Measurements from ENCODE around the gene SLC41A1. TPM values are rescaled to one million over a fixed set of nuclear protein-coding genes. Genes with fewer than 3 reads are reported as not detected.

Gene SLC41A1
- total RNA-seq, 6 donors from 2014 or later = 17.8 to 35.1 (median 27.3) TPM

DNA sequence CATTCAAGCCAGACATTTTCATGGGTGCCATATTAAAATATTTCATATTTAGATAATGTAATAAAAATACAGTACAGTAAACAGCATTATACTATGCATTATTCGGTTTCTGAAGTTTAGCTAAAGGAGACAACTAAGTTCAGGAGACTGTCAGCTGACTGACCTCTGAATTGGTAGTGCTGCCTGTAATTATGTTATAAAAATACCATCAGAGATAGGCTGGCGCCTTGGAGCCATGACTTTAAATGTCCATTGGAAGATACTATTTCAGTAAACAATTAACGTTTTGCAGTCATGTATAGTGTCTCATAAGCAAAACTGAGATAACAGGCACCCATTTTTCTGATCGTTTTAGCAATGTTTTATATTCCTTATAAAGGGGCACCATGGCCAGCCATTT, 26.4 kb downstream of the SLC41A1 start:
- Histone ChIP-seq H3K27ac (no peak overlapping the region), H3K9me3 (no peaks in the 10 kb centered on the region), H3K36me3 (peaks cover 0 to 21% (median 0%) of the 10 kb centered on the region in 4 donors), H3K27me3 (peaks cover 0 to 2% (median 0%) of the 10 kb centered on the region in 4 donors), H3K4me3 (no peak overlapping the region), H3K4me1 (no peaks in the 10 kb centered on the region)
- no peak for ATAC-seq (ENCODE audit: low FRiP score in 2 of 2)
- 63 to 69% methylated on average over 4 of the region's 4 CpGs for WGBS, 2 donors
- no peak for TF ChIP-seq POLR2A (IDR thresholded peaks at IDR 0.05)
- DNase-seq = no peak

DNA sequence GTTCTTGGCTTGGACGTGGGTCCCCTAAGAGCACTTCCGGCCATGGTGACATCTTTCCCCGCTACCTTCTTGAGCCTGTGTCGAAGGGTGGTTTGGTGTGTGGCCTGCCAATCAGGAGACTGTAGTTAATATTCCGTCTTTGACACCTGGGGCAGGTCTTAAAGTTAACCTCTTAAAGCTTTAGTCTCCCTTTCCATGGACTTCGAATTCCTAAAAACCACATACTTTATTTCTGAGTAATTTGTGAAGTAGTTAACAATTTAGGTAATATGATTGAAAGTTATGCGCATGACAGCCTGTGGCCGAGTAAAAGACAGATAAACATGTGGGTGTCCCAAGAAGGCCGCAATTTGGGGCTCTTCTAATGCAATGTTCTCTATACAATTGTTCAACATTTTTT, 27.6 kb downstream of the SLC41A1 start:
- Histone ChIP-seq H3K27me3 (peaks cover 0 to 2% (median 0%) of the 10 kb centered on the region in 4 donors), H3K4me3 (no peak overlapping the region), H3K4me1 (no peaks in the 10 kb centered on the region), H3K36me3 (peaks cover 0 to 10% (median 0%) of the 10 kb centered on the region in 4 donors), H3K9me3 (no peaks in the 10 kb centered on the region), H3K27ac (no peak overlapping the region)
- TF ChIP-seq EP300 (IDR thresholded peaks at IDR 0.05) (no peak), POLR2AphosphoS5 (IDR thresholded peaks at IDR 0.05) (no peak), POLR2A (IDR thresholded peaks at IDR 0.05) (no peak)
- TF ChIP-seq, protein P1, sequence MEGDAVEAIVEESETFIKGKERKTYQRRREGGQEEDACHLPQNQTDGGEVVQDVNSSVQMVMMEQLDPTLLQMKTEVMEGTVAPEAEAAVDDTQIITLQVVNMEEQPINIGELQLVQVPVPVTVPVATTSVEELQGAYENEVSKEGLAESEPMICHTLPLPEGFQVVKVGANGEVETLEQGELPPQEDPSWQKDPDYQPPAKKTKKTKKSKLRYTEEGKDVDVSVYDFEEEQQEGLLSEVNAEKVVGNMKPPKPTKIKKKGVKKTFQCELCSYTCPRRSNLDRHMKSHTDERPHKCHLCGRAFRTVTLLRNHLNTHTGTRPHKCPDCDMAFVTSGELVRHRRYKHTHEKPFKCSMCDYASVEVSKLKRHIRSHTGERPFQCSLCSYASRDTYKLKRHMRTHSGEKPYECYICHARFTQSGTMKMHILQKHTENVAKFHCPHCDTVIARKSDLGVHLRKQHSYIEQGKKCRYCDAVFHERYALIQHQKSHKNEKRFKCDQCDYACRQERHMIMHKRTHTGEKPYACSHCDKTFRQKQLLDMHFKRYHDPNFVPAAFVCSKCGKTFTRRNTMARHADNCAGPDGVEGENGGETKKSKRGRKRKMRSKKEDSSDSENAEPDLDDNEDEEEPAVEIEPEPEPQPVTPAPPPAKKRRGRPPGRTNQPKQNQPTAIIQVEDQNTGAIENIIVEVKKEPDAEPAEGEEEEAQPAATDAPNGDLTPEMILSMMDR (IDR thresholded peaks at IDR 0.05) = no peak
- 93 to 95% methylated on average over 9 of the region's 9 CpGs for WGBS, 2 donors
- ATAC-seq (ENCODE audit: low FRiP score in 2 of 2) = no peak
- DNase-seq = no peak

DNA sequence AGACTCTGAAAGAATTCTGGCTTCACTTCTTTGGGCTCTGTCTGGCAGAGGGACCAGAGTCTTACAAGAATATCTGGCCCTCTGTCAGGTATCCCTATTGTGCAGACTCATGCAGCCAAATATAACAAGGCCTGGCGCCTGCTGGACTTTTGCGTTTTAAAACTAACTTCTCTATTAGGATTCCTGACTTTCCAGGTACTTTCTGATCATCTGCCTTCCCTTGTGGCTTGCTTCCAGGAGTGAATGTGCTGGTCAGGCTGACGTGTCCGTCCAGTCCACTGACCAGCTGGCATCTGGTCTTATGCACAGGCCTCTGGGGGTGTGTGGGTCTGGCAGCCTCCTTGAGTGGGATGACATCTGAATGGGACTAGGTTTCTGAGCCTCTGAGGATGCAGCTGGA, 29.1 kb downstream of the SLC41A1 start:
- DNase-seq = no peak
- no peak for ATAC-seq (ENCODE audit: low FRiP score in 2 of 2)
- Histone ChIP-seq H3K36me3 (no peaks in the 10 kb centered on the region), H3K9me3 (no peaks in the 10 kb centered on the region), H3K4me3 (no peak overlapping the region), H3K27me3 (peaks cover 0 to 2% (median 0%) of the 10 kb centered on the region in 4 donors), H3K27ac (no peak overlapping the region), H3K4me1 (no peaks in the 10 kb centered on the region)
- 50 to 86% methylated on average over 4 of the region's 4 CpGs for WGBS, 2 donors
- TF ChIP-seq POLR2A (IDR thresholded peaks at IDR 0.05) = no peak
- TF ChIP-seq POLR2AphosphoS5 (IDR thresholded peaks at IDR 0.05) = no peak
- TF ChIP-seq EP300 (IDR thresholded peaks at IDR 0.05) = no peak
- TF ChIP-seq, protein P1 (IDR thresholded peaks at IDR 0.05) = no peak

DNA sequence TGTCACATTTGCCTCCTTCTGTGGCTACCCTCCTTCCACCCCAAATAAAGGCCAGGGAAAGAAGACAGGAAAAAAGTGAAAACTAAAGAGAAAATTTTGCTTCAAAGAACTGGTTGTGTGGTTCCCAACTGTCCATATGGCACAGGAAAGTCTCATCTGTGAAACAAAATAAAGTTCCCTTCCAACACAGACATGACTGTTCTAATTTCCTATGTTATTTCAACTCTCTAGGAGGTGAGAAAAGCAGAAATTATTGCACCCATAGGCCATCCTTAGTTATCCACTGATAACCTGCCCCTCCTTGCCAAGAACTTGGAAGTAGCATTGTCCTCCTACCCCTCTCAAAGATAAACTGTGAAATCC, 29.6 kb downstream of the SLC41A1 start:
- TF ChIP-seq, protein P1 (IDR thresholded peaks at IDR 0.05) = no peak
- TF ChIP-seq POLR2A (IDR thresholded peaks at IDR 0.05) = no peak
- TF ChIP-seq EP300 (IDR thresholded peaks at IDR 0.05) = no peak
- TF ChIP-seq POLR2AphosphoS5 (IDR thresholded peaks at IDR 0.05) = no peak
- H3K9me3 ChIP-seq = no peaks in the 10 kb centered on the region
- no peak for ATAC-seq (ENCODE audit: low FRiP score in 2 of 2)
- H3K4me1 ChIP-seq = no peaks in the 10 kb centered on the region
- no peaks in the 10 kb centered on the region for H3K36me3 ChIP-seq
- DNase-seq = no peak
- H3K27ac ChIP-seq = no peak overlapping the region
- H3K4me3 ChIP-seq = no peak overlapping the region
- peaks cover 0 to 2% (median 0%) of the 10 kb centered on the region in 4 donors for H3K27me3 ChIP-seq

DNA sequence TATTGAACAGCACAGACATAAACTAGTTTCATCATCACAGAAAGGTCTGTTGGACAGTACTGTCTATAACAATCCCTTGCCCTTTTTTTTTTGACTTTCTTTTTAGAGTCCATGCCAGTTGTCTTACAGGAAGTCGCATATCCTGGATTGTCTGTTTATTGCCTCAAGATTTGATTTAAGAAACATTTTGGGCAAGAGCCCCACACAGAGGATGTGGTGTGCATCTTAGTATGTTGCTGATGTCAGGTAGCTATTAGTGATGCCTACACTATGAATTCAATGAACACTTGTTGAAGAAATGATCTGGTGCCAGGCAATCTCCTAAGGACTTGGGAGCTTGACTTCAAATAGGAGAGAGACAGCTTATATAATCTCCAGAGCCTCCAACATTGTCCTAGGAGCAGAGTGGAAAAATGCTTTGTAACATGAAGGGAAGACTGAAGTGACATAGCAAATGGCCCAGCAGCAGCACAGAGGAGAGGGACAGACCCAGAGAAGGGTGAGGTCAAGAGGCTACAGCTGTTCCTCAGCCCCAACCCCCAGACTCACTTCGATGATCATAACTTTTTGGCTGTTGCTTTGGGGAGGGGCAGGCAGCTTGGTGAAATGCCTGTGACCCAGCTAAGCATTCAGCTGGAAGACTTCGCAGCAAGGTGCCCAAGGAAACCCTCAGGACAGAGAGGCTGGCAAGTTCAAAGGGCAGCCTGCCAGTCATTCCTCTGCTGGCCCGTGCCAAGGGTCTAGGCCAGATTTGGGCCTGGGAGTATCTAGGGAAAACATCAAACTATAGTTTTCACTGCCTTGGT, 30.2 kb downstream of the SLC41A1 start:
- 58 to 78% methylated on average over 4 of the region's 4 CpGs for WGBS, 2 donors
- no peaks in the 10 kb centered on the region for H3K9me3 ChIP-seq
- no peaks in the 10 kb centered on the region for H3K4me1 ChIP-seq
- no peak overlapping the region for H3K4me3 ChIP-seq
- no peak overlapping the region for H3K27ac ChIP-seq
- H3K27me3 ChIP-seq = peaks cover 0 to 2% (median 0%) of the 10 kb centered on the region in 4 donors
- no peak for DNase-seq
- no peaks in the 10 kb centered on the region for H3K36me3 ChIP-seq
- TF ChIP-seq, protein P1 (IDR thresholded peaks at IDR 0.05) = no peak
- TF ChIP-seq EP300 (IDR thresholded peaks at IDR 0.05) (no peak), POLR2A (IDR thresholded peaks at IDR 0.05) (no peak), POLR2AphosphoS5 (IDR thresholded peaks at IDR 0.05) (no peak)
- peak in 1 of 2 donors; percentile 11 for ATAC-seq (ENCODE audit: low FRiP score in 2 of 2)
